ENCODE measurements around the gene NKX6-2. TPM values are rescaled to one million over a fixed set of nuclear protein-coding genes. Genes with fewer than 3 reads are reported as not detected.

NKX6-2 gene
- total RNA-seq, 3 donors from 2014 or later = not detected

DNA sequence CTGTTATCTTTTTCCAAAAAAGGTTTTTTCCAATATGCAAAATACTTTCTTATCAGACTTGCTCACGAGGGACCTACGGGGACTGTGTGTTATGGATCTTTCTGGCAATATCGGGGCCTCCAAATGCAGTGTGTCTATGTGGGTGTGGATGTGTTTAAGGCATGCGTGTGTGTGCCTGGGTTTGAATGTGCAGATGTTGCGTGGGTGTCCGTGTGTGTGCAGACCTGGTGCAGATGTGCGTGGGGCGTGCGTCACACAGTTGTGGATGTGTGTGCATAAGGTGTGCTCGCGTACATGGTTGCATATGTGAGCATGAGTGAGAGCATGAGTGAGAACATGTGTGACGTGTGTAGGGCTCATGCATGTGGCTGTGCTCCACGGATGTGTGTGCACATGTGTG, 19.7 kb downstream of the NKX6-2 start:
- H3K4me3 ChIP-seq = no peak overlapping the region
- no peaks in the 10 kb centered on the region for H3K4me1 ChIP-seq (ENCODE audit: low read depth)
- H3K9me3 ChIP-seq = no peaks in the 10 kb centered on the region
- intact Hi-C loops (cut with DNase I, micrococcal nuclease) = no loop called here
- H3K36me3 ChIP-seq (ENCODE audit: low read depth) = no peaks in the 10 kb centered on the region
- TF ChIP-seq, protein P1, sequence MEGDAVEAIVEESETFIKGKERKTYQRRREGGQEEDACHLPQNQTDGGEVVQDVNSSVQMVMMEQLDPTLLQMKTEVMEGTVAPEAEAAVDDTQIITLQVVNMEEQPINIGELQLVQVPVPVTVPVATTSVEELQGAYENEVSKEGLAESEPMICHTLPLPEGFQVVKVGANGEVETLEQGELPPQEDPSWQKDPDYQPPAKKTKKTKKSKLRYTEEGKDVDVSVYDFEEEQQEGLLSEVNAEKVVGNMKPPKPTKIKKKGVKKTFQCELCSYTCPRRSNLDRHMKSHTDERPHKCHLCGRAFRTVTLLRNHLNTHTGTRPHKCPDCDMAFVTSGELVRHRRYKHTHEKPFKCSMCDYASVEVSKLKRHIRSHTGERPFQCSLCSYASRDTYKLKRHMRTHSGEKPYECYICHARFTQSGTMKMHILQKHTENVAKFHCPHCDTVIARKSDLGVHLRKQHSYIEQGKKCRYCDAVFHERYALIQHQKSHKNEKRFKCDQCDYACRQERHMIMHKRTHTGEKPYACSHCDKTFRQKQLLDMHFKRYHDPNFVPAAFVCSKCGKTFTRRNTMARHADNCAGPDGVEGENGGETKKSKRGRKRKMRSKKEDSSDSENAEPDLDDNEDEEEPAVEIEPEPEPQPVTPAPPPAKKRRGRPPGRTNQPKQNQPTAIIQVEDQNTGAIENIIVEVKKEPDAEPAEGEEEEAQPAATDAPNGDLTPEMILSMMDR (IDR thresholded peaks at IDR 0.05) = no peak
- DNase-seq = no peak
- no peak for ATAC-seq

- H3K9me3 ChIP-seq = no peaks in the 10 kb centered on the region
- intact Hi-C loops (cut with DNase I, micrococcal nuclease) = no loop called here
- no peak for ATAC-seq
- H3K36me3 ChIP-seq (ENCODE audit: low read depth) = no peaks in the 10 kb centered on the region
- no peak for DNase-seq
- TF ChIP-seq, protein P1 (IDR thresholded peaks at IDR 0.05) = no peak
- H3K4me3 ChIP-seq = no peak overlapping the region
- H3K4me1 ChIP-seq (ENCODE audit: low read depth) = no peaks in the 10 kb centered on the region
Observed at GRCh38 chr10:132765435-132765834, 20.5 kb downstream of the NKX6-2 start.

- ATAC-seq (no peak), DNase-seq (no peak)
- intact Hi-C loops (cut with DNase I, micrococcal nuclease) = no loop called here
- no peaks in the 10 kb centered on the region for H3K36me3 ChIP-seq (ENCODE audit: low read depth)
- TF ChIP-seq, protein P1 (IDR thresholded peaks at IDR 0.05) = no peak
- H3K4me1 ChIP-seq (ENCODE audit: low read depth) = peaks cover 2% of the 10 kb centered on the region
- H3K9me3 ChIP-seq = no peaks in the 10 kb centered on the region
- no peak overlapping the region for H3K4me3 ChIP-seq
Observed at GRCh38 chr10:132764108-132764507, 21.8 kb downstream of the NKX6-2 start.

DNA sequence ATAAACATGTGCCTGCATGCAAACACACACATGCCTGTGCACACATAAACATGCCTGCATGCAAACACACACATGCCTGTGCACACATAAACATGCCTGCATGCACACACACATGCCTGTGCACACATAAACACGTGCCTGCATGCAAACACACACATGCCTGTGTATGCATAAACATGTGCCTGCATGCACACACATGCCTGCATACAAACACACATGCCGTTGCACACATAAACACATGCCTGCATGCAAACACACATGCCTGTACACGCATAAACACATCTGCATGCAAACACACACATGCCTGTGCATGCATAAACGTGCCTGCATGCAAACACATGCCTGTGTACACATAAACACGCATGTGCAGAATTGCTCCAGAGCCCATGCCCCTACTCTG, 22.4 kb downstream of the NKX6-2 start:
- H3K9me3 ChIP-seq = no peaks in the 10 kb centered on the region
- peaks cover 4% of the 10 kb centered on the region for H3K4me1 ChIP-seq (ENCODE audit: low read depth)
- TF ChIP-seq, protein P1 (IDR thresholded peaks at IDR 0.05) = no peak
- no peak for ATAC-seq
- no peak overlapping the region for H3K4me3 ChIP-seq
- DNase-seq = no peak
- intact Hi-C loops (cut with DNase I, micrococcal nuclease) = no loop called here
- H3K36me3 ChIP-seq (ENCODE audit: low read depth) = no peaks in the 10 kb centered on the region

GRCh38 chr10:132762267-132762666, 23.7 kb downstream of the NKX6-2 start:
- no peaks in the 10 kb centered on the region for H3K36me3 ChIP-seq (ENCODE audit: low read depth)
- DNase-seq (no peak), ATAC-seq (no peak)

More at GRCh38 chr10:132762267-132762666, 23.7 kb downstream of the NKX6-2 start:
- TF ChIP-seq, protein P1 (IDR thresholded peaks at IDR 0.05) = no peak
- Histone ChIP-seq H3K9me3 (no peaks in the 10 kb centered on the region), H3K4me3 (no peak overlapping the region), H3K4me1 (ENCODE audit: low read depth) (peaks cover 4% of the 10 kb centered on the region)
- intact Hi-C loops (cut with DNase I, micrococcal nuclease) = no loop called here

Measured in mucosa of descending colon (tissue), 3 donors.